Tibial nerve (tissue), 4 donors: ENCODE data around the gene SMYD3. TPM values are rescaled to one million over a fixed set of nuclear protein-coding genes. Genes with fewer than 3 reads are reported as not detected.

Source experiments
- DNase-seq, 2 donors: peaks; one replicate each; pipeline ENCODE4 v3.0.0-alpha.2; 2019; ENCODE audit warnings: low spot score in 2 of 2
- H3K27ac ChIP-seq, 4 donors: fragments of 200-600 bp; sonication (generic) in 3 of 4; one replicate each; pipeline ENCODE4 v1.5.1; 2017 to 2019; ENCODE audit warnings: mild to moderate bottlenecking in 1 of 4
- H3K27me3 ChIP-seq, 2 donors: fragments of 200-600 bp; sonication (generic) in 1 of 2; one replicate each; pipeline versions ENCODE4 v1.5.1 to v1.6.0; 2017 to 2019
- H3K36me3 ChIP-seq, 3 donors: fragments of 200-600 bp; sonication (generic); one replicate each; pipeline ENCODE4 v1.5.1; 2018 to 2019
- H3K4me1 ChIP-seq, 4 donors: fragments of 200-600 bp; sonication (generic) in 3 of 4; one replicate each; pipeline ENCODE4 v1.5.1; 2017 to 2019
- H3K4me3 ChIP-seq, 4 donors: fragments of 200-600 bp; sonication (generic) in 3 of 4; one replicate each; pipeline ENCODE4 v1.5.1; 2017 to 2019; ENCODE audit warnings: mild to moderate bottlenecking in 1 of 4, moderate library complexity in 1 of 4
- H3K9me3 ChIP-seq, 4 donors: fragments of 200-600 bp; sonication (generic) in 3 of 4; one replicate each; pipeline ENCODE4 v1.5.1; 2017 to 2019
- EP300 ChIP-seq, 2 donors: sonication (generic); formaldehyde crosslinking; IDR thresholded peaks; one replicate each; pipeline ENCODE4 v1.6.1; 2017; ENCODE audit warnings: antibody characterized with exemption in 2 of 2, mild to moderate bottlenecking in 1 of 2
- POLR2A ChIP-seq, 2 donors: fragments of 450-650 bp; IDR thresholded peaks; one replicate each; pipeline ENCODE4 v1.6.1; 2017; ENCODE audit warnings: antibody characterized with exemption in 2 of 2, mild to moderate bottlenecking in 2 of 2, moderate library complexity in 2 of 2
- WGBS, 2 donors: methylation state at CpG; one replicate each; pipeline ENCODE4 v1.1.5; 2018; 5-methylcytosine and 5-hydroxymethylcytosine counted together
- total RNA-seq, 4 donors: library from RNA; depleted of rRNA; stranded (reverse); fragments of >200 nt; gene quantifications; one replicate each; pipeline ENCODE4 v1.1.0, GENCODE V29; 2016
- TF ChIP-seq, protein P1 (sequence below), 5 experiments: fragments of 200-600 bp in 3 of 5; fragments of 450-650 bp in 2 of 5; sonication (generic) in 3 of 5; IDR thresholded peaks; one replicate each; pipeline ENCODE4 v1.5.1; 2016 to 2019; ENCODE audit warnings: antibody characterized with exemption in 5 of 5, mild to moderate bottlenecking in 3 of 5, moderate library complexity in 2 of 5

Gene SMYD3
- total RNA-seq, 4 donors from 2014 or later = 22.2 to 30.3 (median 27.0) TPM

DNA sequence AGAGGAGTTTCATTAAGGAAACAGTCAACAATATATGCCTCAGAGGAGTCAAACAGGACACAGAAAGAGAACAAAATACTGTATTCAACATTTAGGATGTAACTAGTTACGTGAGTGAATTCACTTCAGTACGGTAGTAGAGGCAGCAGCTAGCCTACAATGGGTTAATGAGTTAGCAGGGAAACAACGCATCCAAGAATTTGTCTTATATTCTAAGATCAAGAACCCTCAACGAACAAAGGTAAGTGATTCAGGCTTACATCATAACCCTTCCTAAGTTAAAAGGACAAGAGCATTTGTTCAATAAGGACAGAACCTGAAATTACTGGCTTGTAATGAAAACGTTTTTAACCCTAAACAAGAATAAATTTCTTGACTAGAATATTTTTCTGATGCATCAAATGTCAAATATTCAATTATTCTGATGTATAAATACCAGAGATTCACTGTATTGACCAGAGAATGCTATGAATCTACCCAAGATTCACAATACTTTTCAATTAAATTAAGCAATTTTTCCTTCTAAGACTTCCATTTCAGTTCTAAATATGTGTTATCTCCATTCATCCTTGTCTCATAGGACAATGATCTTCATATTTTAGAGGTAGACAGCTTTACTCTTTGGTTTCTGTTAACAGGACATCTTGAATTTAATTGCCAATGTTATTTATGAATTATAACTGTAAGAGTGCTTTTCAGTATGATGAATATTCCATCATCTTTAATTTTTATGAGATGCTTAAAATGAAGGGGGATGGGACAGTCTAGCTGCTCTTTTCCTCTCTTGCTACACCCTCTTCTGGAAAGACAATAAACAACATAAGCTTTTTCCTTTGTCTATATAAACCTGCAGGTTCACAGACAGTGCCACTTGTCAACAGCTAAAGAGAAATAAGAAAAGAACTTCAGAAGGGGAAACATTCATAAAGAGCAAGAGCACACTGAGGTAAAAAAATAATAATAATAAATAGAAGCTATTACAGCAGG is 209.5 kb downstream of the SMYD3 start:
- H3K4me1 ChIP-seq = peaks cover 0 to 25% (median 5%) of the 10 kb centered on the region in 4 donors
- no peaks in the 10 kb centered on the region for H3K9me3 ChIP-seq
- DNase-seq = no peak
- H3K36me3 ChIP-seq = no peaks in the 10 kb centered on the region
- no peak for TF ChIP-seq EP300 (IDR thresholded peaks at IDR 0.05)
- TF ChIP-seq, protein P1, sequence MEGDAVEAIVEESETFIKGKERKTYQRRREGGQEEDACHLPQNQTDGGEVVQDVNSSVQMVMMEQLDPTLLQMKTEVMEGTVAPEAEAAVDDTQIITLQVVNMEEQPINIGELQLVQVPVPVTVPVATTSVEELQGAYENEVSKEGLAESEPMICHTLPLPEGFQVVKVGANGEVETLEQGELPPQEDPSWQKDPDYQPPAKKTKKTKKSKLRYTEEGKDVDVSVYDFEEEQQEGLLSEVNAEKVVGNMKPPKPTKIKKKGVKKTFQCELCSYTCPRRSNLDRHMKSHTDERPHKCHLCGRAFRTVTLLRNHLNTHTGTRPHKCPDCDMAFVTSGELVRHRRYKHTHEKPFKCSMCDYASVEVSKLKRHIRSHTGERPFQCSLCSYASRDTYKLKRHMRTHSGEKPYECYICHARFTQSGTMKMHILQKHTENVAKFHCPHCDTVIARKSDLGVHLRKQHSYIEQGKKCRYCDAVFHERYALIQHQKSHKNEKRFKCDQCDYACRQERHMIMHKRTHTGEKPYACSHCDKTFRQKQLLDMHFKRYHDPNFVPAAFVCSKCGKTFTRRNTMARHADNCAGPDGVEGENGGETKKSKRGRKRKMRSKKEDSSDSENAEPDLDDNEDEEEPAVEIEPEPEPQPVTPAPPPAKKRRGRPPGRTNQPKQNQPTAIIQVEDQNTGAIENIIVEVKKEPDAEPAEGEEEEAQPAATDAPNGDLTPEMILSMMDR (IDR thresholded peaks at IDR 0.05) = no peak
- no peak for TF ChIP-seq POLR2A (IDR thresholded peaks at IDR 0.05)
- 67 to 71% methylated on average over 5 of the region's 5 CpGs for WGBS, 2 donors
- no peaks in the 10 kb centered on the region for H3K27me3 ChIP-seq
- H3K27ac ChIP-seq = no peak overlapping the region
- H3K4me3 ChIP-seq = no peak overlapping the region

DNA sequence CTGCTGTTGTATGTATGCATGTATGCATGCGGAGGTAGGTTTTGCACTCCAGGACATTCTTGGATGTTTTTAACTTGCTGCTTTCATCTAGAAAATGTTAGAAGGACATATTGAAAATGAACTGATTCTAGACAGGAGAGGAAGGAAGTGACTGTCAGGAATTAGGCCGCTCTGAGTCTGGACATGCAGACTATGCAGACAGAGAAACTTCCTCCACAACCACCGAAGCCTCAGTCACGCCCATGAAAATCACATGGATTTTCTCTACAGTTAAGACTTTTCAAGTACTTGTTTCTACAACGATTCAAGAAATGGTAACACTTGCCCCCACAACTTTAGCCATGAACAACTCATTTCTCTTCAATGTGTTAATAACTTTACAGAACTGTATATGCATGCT is 211.1 kb downstream of the SMYD3 start:
- Histone ChIP-seq H3K4me1 (peaks cover 0 to 9% (median 0%) of the 10 kb centered on the region in 4 donors), H3K9me3 (no peaks in the 10 kb centered on the region), H3K4me3 (no peak overlapping the region), H3K27me3 (no peaks in the 10 kb centered on the region), H3K36me3 (no peaks in the 10 kb centered on the region), H3K27ac (no peak overlapping the region)
- DNase-seq = no peak
- WGBS, 2 donors = 76 to 83% methylated on average over 5 of the region's 5 CpGs
- no peak for TF ChIP-seq EP300 (IDR thresholded peaks at IDR 0.05)
- TF ChIP-seq POLR2A (IDR thresholded peaks at IDR 0.05) = no peak
- TF ChIP-seq, protein P1 (IDR thresholded peaks at IDR 0.05) = no peak

DNA sequence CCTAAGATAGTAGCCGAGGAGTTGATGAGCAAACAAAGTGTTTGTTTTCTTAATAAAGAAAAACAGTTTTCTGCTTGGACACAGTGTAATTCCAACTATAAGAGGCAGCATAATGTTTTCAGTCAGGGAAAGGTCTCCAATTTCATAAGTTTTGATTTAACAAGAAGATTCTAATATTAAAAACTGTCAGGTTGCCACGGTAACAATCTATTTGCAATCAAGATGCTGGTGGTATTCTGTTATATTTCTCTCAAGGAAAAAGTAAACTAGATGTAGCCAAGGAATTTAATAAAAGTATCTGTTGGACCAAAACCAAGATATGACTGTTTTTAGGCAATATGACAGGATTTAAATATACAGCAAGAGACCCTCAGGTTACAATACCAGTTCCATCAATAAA is 211.7 kb downstream of the SMYD3 start:
- Histone ChIP-seq H3K4me3 (no peak overlapping the region), H3K9me3 (no peaks in the 10 kb centered on the region), H3K36me3 (no peaks in the 10 kb centered on the region), H3K27ac (no peak overlapping the region), H3K27me3 (no peaks in the 10 kb centered on the region), H3K4me1 (peaks cover 0 to 5% (median 0%) of the 10 kb centered on the region in 4 donors)
- TF ChIP-seq, protein P1 (IDR thresholded peaks at IDR 0.05) = no peak
- TF ChIP-seq EP300 (IDR thresholded peaks at IDR 0.05) (no peak), POLR2A (IDR thresholded peaks at IDR 0.05) (no peak)
- WGBS, 2 donors = 73 to 81% methylated on average over 2 of the region's 2 CpGs
- no peak for DNase-seq

DNA sequence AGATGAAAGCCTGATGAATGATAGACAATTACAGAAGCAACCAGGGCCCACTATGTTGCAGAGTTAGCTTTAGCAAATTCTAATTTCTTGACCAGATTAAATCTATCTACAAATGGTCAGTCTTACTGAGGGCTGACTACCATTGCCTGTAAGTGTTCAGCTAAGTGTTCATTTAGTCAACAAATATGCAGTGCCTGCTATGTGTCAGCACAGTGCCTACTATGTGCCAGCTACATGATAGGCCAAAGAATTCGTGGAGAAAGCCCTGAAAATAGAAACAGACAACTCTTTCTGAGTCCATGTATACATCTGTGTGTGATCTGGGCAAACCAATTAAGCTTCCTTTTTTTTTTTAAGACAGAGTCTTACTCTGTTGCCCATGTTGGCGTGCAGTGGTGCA is 212.8 kb downstream of the SMYD3 start:
- TF ChIP-seq, protein P1 (IDR thresholded peaks at IDR 0.05) = no peak
- TF ChIP-seq POLR2A (IDR thresholded peaks at IDR 0.05) (no peak), EP300 (IDR thresholded peaks at IDR 0.05) (no peak)
- Histone ChIP-seq H3K4me3 (no peak overlapping the region), H3K4me1 (peaks cover 0 to 5% (median 0%) of the 10 kb centered on the region in 4 donors), H3K27ac (no peak overlapping the region), H3K27me3 (no peaks in the 10 kb centered on the region), H3K36me3 (no peaks in the 10 kb centered on the region), H3K9me3 (no peaks in the 10 kb centered on the region)
- 90% methylated on average over 2 of the region's 2 CpGs for WGBS, 2 donors
- DNase-seq = no peak
